Activated T-cell treated with anti-CD3 and anti-CD28 coated beads for 4 hours (primary cell): ENCODE data around the gene ZNF410.
"Not testable (repeated sequence)": the region's sequence is repeated elsewhere in the genome, so short reads cannot be mapped to it uniquely, and the experiment has no call there.

ENCODE experiments used
- DNase-seq: peaks from one replicate; pipeline ENCODE4 v3.0.0-alpha.2; 2020

The ZNF410 gene

DNA sequence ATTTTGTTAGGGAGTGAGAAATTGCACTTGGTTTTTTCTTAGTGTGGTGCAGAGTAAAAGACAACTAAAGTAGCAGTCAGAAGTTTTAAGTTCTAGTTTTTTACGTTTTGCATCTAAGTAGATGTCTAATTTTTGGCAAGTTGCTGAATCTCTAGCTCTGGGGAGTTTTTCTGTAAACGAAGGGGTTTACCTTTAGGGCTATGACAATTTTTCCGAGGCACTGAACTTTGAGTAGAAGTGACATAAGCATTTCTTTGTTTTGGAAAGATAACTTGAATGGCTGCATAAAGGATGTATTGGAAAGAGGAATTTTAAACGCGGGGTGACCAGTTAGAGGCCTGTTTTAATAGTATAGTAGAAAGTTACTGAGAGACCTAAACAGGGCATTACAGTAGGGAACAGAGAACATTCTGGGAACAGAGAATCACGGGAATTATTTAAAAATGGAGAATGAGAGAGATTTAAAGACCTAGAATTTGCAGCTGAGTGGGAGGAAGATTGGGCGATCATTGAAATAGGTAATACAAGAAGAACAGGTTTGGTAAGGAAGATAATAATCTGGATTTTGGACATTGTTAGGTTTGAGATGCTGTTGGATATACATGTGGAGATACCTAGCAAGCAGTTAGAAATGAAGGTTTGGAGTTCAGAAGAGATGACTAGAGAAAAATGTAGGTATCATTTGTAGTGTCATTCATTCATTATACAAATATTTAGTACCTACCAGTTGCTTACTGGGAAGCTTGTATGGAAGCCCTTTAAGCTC is 1.2 kb downstream of the ZNF410 start:
- DNase-seq = no peak

DNA sequence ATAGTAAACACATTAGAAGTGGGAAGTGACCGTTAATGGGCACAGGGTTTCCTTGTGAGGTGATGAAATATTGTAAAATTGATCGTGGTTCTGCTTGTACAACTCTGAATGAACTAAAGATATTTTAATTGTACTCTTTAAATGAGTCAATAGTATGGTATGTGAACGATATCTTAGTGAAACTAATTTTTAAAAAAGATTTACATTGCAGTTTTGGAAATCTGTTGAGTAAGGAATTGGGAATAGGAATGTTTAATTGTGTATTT is 1.7 kb downstream of the ZNF410 start:
- DNase-seq = no peak

DNA sequence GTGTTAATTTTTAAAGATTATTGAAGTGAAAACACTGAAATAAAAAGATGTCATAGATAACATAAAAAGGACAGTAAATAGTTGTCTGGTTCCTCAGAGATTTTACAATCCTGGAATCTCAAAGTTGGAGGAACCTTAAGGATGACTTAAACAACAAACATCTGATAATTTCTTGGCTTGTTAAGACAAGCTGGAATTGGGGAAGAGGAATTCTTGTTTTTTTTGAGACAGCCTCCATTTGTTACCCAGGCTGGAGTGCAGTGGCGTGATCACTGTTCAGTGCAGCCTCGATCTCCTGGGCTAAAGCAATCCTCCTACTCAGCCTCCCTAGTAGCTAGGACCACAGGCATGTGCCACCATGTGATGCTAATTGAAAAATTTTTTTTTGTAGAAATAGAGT is 2.3 kb downstream of the ZNF410 start:
- no peak for DNase-seq

DNA sequence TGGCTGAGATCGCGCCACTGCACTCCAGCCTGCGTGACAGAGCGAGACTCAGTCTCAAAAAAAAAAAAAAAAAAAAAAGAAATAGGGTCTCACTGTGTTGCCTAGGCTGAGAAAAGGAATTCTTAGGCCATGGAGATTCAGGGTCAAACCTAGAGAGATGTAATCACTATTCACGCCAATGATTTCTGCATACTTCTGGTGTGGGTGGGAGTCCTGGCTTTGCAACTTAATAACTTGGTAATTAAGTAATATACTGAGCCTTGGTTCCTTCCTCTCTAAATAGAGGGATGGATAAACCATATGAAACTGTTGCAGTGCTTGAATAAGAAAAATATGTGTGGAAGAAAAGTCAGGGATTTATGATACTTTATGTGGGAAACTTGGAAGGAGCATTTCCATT is 2.7 kb downstream of the ZNF410 start:
- no peak for DNase-seq

DNA sequence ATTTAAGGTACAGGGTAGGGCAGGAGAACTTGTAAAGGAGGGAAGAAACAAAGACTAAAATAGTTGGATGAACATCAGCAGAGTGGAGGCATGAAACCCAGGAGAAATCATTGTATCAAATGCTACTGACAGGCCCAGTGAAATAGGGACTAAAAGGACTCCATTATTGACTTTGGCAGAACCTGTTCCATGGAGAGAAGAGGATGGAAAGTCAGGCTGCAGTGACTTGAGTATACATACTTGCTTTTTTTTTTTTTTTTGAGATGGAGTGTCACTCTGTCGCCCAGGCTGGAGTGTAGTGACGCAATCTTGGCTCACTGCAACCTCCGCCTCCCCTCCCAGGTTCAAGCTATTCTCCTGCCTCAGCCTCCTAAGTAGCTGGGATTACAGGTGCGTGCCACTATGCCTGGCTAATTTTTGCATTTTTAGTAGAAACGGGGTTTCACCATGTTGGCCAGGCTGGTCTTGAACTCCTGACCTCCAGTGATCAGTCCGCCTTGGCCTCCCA is 7.6 kb downstream of the ZNF410 start:
- DNase-seq = not testable (repeated sequence)

DNA sequence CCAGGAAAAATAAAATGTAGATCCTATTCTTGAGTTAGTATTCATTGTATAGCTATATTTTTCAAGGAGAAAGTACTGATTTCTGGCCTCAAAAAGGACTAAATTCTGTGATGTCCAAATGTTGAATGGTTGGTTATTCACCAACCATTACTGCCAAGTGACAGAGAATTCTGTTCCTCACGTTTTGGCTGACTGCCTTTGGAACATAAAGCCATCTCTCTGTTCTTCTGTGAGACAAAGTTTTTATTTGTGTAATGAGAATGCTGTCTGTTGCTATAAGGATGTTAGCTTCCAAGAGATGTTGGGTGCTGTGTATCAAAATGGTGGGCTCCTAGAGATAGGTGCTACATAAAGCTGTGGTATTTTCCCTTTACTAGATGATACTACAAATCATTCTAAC is 9.3 kb downstream of the ZNF410 start:
- DNase-seq = no peak

DNA sequence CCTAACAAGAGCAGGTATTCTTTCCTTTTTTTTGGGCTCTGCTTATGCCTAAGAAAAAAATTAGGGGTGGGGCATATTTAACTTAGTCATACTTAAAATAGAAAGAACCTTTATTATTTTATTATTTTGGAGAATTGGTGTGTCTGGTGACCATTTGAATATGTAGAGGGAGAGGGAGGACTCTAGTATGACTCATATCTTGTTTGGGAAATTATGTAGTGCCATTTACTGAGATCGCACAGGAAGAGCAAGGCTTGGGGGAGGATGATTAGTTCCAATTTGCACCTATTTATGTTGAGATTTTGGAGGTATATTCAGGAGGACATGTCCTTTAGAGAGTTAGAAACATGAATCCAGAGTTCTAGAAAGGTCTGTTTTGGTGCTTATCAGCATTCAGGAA is 9.9 kb downstream of the ZNF410 start:
- no peak for DNase-seq

DNA sequence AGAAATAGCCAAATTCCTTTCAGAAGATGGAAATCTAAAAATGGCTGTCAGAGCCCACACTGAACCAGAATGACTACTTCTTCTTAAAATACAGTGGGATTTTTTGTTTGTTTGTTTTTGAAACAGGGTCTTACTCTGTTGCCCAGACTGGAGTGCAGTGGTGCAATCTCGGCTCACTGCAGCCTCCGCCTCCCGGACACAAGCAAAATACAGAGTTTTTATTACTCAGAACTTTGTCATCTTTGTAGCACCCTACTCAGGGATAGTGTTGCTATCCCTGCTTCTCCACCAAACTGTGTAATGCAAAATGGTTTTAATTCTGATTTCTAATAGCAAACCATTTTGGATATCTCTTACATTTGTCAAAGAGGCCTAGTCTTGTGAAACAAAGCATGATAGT is 16.4 kb downstream of the ZNF410 start:
- no peak for DNase-seq

DNA sequence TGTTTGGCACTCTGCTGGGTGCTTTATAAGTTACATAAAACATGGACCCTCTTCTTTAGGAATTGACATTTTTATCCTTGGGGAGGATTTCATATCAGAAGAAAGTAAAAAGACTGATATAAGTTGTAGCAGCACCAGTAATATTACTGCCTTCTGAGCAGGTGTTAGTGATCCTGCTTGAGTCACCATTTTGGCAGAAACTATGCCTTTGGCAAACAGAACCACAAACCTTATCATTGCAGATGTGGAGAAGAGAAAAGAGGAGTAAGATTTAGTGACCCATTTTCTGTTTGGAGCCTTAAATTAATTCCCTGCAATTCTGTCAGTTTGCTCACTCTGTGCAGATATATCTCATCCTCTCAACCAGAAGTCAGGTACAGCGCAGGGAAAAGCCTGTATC is 23.0 kb downstream of the ZNF410 start:
- DNase-seq = no peak

DNA sequence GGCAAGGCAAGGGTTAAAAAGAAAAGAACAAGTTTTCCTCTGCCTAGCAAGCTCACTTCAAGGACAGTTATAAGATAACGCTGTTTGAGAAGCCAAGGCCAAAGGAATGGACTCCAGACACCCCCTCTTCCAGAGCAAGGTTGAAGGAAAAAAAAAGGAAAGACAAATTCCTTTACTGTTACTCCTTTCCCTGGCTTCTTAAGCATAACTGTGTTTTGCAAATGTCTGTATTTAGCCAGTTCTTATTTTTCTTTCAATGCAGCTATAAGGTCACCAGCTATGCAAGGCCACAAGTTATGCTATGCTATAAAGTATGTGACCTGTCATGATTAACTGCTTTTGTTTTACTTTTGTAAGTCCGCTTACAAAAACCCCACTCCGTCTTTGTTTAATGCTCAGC is 26.6 kb downstream of the ZNF410 start:
- no peak for DNase-seq

DNA sequence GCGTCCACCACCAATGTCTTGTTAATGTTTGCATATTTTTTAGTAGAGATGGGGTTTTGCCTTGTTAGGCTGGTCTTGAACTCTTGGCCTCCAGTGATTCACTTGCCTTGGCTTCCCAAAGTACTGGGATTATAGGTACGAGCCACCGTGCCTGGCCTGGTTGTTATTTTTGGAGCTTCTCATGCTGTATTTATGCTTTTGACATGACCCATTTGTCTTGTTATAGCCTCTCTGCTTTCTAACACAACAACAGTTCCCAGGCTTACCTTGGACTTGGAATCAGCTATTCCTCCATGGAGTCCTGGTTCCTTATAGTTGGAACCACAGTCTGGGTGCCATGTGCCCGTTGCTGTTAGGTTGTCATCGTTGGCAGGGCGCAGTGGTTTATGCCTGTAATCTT is 29.7 kb downstream of the ZNF410 start:
- no peak for DNase-seq

DNA sequence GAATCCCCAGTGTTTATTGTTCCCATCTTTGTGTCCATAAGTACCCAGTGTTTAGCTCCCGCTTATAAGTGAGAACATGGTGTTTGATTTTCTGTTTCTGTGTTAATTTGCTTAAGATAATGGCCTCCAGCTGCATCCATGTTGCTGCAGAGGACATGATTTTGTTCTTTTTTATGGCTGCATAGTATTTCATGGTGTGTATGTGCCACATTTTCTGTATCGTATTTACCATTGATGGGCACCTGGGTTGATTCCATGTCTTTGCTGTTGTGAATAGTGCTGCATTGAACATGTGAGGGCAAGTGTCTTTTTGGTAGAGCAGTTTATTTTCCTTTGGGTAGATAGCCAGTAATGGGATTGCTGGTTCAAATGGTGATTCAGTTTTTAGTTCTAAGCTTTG is 32.8 kb downstream of the ZNF410 start:
- not testable (repeated sequence) for DNase-seq

DNA sequence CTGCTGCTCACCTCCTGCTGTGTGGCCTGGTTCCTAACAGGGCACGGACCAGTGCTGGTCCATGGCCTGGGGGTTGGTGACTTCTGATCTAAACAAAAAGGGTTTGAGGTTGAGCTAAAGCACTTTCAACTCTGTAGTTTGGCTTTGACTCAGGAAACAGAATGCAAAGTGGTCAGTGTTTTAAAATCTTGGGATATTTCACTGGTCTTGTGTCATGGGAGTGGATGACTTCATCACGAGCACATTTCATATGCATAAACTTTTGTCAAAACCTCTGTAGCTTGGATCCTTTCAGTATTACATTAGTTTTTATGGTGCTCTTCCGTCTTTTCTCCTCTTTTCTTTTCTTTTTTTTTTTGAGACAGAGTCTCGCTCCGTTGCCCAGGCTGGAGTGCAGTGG is 37.7 kb downstream of the ZNF410 start:
- DNase-seq = no peak

DNA sequence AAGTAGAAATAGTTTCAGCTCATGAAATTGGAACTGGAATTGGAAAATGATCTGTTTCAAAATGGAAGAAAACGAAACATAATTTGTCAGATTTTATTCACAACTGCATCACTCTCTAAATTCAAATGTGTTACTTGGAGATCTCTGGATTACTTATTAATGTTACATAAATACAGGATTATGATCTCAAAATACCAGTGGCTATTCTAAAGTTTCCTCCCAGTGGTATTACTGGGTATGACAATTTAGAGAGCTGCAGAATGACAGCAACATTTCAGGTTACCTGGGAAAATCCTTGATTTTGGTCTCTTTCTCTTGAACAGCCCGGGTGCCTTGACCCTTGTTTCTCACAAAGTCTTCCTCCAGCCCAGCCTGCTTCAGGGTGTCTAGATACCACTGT is 49.0 kb downstream of the ZNF410 start:
- no peak for DNase-seq

DNA sequence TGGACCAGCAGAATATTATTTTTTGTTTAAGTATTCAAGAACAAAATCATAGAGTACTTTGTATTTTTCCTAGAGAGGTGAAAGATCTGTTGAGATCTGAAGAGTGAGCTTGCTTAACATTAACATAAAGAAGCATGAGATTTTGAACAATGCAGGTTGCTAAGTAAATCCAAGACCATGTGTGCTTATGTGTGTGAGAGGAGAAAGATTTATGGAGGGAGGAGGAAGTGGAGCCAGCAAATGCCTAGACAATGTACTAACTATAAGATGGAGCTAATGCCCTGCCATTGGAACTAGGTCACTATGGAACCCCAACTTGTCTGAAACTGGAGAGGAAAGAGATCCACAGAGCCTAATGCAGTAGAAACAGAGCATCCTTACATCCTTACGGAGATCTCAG is 49.9 kb downstream of the ZNF410 start:
- no peak for DNase-seq

DNA sequence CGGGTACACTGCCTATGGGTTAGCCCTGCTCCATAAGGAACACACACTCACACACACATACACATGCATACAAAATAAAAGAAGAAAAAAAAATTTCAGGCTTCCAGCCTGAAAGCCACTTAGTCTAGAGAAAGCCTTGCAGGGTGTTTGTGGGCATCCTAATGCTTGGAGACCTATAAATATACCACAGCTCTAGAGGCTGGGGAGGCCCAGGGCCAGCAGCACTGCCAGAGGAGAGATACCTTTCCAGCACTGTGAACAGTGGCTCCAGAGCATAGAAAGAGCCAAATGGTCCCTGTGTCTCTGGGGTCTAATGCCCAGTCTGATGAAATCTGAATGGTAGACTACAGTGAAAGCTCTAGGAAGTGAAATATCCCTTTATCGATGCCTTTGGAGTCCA is 50.4 kb downstream of the ZNF410 start:
- no peak for DNase-seq

DNA sequence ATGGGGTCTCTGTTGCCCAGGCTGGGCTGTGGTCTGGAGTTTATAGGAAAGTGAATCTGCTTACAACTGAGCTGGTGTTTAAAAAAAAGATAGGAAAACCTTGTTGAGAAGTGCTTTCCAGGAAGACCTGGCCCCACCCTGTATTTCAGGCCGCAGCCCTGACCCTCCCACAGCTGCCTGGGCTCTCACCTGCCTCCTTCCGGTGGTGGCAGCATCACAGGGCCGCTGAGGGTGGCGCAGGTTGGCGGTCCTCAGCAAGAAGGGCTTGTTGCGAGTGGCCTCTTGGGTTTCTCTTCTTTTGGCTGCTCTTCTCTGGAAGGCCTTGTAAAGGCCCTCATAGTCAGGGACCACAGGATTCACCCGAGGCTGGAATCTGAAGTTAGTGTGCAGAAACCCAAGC is 55.5 kb downstream of the ZNF410 start:
- no peak for DNase-seq

DNA sequence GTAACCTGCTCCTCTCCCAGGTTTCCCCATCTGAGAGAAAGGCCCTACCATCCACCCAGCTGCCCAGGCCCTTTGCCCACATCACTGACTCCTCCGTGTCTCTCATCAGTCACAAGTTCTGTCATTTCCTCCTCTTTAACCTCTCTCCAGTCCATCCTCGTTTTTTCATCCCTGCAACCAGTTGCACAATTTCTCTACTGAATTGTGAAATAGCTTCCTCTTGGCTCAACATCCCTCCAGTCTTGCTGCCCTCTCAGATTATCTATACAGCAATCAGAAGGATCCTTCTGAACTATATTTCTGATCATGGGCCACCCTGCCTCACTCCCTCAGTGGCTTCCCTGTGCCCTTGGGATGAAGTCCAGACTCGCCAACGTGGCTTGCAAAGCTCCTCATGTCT is 56.4 kb downstream of the ZNF410 start:
- DNase-seq = no peak

DNA sequence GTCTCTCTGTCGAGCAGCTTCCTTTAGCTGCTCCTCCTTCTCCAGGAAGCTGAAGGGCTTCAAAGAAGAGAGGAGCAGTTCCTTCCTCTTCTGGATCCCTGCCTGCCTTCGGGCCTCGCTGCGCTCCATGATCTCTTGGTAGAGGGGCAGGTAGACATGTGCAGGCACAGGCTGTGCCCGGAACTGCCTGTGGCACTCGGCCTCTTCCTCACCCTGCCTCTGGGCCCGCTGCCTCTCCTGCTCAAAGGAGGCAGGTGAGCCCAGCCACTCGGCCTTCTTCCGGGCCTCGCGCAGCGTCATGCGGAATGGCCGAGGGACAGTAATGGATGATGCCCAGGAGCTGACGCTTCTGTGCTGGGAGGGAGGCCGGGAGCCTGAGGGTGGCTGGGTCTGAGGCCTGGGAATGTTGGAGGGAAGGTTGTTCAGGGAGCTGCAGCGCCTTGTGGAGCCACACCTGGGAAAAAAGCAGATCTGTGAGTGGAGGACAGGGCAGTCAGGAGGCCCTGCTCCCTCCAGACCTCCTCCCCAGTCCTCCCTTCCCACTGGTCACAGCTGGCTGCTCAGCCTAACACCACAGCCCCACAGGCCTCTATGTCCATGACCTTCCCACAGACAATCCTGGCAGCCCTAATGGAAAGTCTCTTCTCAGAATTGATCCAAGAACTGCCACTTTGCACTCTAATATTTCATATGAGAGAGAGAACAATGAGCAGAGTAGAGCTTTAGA is 57.9 kb downstream of the ZNF410 start:
- DNase-seq = no peak

DNA sequence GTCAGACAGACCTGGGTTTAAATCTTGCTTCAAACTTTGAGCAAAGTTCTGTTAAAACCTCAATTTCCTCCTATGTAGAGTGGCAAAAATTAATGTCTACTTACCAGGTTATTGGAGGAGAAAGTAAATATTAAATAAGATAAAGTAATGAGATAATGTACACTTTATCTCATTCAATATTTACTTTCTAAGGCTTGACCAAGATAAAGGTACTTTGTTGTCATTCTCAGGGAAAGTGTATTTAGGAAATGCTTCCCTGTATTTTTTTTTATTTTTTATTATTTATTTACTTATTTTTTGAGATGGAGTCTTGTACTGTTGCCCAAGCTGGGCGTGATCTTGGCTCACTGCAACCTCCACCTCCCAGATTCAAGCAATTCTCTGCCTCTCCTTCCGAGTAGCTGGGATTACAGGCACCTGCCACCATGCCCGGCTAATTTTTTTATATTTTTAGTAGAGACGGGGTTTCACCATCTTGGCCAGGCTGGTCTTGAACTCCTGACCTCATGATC is 58.6 kb downstream of the ZNF410 start:
- DNase-seq = no peak

DNA sequence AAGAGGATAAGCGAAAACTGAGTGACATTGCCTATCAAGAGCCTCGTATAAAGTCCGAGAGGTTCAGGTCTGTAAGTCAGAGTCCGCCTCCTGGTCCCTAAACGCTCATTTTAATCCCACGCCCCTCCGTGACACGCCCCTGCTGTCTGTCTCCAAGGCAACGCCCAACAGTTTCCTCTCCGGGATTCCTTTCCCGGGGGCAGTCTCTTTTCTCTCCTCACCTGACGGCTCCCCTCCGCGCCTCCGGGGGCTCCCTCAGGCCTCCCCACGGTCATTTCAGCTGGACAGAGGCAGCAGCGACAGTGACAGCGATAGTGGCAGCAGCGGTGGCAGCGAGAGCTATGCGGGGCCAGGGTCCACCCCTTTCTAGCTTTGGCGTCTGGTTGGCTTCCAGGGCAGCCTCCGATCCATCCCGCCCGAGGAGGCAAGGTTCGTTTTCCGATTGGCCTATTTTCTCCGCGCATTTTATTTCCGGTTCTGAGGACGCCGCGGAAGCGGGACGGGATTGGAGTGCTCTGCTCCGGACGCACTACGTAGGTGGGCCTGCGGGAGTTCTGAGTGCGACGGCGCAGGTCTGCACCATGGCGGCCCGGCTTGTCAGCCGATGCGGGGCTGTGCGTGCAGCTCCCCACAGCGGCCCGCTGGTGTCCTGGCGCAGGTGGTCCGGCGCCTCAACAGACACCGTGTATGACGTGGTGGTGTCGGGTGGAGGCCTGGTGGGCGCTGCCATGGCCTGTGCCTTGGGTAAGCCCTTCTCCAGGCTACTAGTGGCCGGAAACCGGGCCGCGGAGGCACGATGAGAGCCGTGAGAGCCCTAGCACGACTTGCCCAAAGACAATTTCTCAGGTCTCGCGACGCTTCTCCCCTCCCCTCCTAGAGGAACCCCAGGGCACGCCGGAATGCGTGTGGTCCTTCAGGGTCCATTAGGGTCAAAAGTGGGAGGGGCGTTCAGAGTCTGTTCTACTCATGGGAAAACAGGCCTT is 63.4 kb downstream of the ZNF410 start, which contains the start of the genes COQ6 and FAM161B:
Gene COQ6, plus strand, starts transcription at position 551 of the 983 bp plus-strand sequence. Its CDS starts 31 bp downstream, at position 582.
Gene FAM161B, minus strand, starts transcription at position 343 of the 983 bp plus-strand sequence. Its CDS starts 68 bp downstream, at position 275.
- DNase-seq = peak; percentile 75

DNA sequence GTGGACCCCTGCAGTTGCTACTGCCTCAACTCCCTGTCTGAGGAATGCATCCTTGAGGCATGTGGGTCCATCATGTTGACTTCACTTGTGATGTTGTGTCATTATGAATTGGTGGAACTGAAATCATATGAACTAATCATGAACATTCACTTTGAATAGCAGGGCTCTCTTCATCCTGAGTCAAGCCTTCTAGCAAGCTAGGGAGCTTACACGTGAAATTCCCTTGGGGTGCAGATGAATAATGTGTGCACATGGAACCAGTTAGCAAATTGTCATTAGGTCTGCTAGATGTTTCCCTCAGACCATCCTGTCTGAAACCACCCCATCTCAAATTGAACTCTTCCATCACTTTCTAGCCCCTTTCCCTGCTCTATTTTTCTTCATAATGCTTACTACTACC is 67.1 kb downstream of the ZNF410 start:
- no peak for DNase-seq

DNA sequence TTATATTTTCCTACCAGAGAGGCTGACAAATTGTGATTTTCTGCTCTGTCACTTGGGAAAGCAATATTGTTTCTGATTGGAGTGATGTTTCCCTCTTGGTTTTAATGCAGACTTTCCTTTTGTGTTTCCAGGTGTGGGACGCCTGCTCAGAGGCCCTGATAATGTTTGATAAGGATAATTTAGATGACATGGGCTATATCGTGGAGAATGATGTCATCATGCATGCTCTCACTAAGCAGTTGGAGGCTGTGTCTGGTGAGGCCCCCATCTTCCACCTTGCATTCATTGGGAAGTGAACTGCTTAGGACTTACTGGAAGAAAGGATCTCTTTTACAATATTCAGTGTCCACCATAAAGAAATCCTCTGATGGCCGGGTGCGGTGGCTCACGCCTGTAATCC is 69.0 kb downstream of the ZNF410 start:
- DNase-seq = no peak
